GM19025 (cell line): ENCODE results near the gene COPS7B.

Source experiments
- ATAC-seq: cut with Tn5 transposase; IDR thresholded peaks from one replicate; pipeline ENCODE4 v1.9.1; 2021; ENCODE audit warnings: mild to moderate bottlenecking, low read depth, moderate library complexity; ENCODE audit not compliant: unreplicated experiment

The COPS7B gene

DNA sequence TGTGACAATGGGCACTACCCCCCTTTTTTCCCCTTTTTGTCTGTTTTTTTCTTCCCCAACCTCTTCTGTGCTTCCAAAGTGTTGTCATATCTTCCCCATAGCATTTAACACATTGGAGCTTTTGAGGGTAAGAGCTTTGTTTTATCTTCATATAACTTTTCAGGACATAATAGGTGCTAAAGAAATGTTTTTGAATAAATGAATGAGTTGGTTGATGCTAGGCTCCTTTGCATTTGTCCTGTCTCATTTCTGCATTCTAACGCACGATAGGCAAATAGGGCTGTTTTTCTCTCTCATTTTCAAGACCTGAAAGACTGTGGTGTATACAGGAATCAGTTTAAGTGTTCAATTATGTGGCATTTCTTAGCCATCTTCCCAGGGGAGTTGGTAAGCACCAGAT, 832 bp upstream of the COPS7B start:
- ATAC-seq = no peak

GRCh38 chr2:231785822-231786176, 446 bp upstream of the COPS7B start:
- no peak for ATAC-seq

- no peak for ATAC-seq
These were observed 660 bp downstream of the COPS7B start for GRCh38 chr2:231786917-231787292.

- no peak for ATAC-seq
These were observed 4.9 kb downstream of the COPS7B start for GRCh38 chr2:231791107-231791506.

DNA sequence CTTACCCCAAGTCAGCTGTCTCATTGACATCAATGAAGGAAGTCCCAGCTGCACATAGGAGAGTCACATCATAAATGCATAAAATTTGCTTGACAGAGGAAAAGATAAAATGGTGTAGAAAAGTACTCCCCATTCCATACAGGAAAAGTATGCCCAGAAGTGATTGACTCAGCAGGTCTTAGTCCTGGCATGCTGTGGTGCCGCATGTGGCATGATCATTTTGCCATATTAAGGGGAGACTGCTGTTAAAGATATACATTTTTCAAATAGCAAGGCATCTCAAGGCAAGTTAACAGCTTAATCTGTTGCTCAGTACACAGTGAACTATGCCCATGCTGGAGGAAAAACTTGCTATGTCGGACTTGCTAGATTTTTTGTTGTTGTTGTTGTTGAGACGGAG, 8.1 kb downstream of the COPS7B start:
- ATAC-seq = no peak

DNA sequence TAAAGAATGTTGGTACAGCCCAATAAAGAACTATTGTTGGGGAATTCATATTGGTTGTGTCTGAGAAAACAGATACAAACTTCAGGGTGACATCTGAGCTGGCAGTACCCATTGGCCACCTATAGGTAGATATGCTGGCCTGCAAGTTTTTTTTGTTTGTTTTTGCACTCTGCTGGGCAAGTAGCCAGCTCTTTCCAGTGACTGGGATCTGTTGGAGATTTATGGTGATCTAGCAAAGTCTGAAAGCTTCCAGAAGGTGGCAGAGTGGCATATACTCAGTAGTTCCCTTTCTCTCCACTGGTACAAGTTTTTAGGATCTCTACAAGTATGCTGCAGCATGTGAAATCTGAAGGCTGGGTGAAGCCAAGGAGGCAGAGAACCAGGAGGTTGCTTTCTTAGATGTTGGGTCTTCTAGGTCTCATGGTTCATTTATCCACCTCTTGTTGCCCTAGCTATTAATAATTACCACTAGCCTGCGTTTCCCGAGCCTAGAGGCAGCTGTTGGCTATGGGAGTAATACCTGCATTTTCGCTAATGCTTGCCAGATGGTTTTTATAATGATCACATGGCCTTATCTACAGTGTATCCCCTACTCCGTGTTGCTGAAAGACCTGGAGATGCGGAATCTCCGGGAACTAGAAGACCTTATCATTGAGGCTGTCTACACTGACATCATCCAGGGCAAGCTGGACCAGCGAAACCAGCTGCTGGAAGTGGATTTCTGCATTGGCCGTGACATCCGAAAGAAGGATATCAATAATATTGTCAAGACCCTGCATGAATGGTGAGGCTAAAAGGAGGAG, 9.5 kb downstream of the COPS7B start:
- no peak for ATAC-seq

DNA sequence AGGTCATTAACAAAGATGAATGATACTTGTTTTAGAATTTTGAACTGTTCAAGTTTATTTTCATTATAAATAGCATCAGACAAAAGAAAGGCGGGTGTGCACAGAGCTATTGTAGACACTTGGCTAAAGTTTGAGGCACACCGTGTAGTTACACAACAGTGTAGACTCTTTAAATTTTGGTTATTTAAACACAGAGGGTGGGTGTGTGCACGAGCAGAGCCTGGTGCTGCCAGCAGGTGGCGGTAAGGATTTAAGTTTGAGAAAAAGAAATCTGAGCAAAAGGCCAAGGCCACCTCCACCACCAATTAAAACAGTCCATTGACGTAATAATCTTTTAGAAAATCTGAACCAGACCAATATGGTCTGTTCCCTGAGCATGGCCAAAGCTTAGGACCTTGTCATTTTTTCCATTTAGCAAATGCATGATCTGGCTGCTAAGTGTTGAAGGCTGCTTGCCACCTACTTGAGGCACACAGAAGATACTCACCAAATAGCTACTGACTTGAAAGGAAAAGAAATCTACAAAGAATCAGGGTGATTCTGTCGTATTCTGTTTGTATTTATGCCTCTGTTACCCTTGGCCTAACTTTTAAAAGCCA, 14.3 kb downstream of the COPS7B start:
- ATAC-seq = no peak

DNA sequence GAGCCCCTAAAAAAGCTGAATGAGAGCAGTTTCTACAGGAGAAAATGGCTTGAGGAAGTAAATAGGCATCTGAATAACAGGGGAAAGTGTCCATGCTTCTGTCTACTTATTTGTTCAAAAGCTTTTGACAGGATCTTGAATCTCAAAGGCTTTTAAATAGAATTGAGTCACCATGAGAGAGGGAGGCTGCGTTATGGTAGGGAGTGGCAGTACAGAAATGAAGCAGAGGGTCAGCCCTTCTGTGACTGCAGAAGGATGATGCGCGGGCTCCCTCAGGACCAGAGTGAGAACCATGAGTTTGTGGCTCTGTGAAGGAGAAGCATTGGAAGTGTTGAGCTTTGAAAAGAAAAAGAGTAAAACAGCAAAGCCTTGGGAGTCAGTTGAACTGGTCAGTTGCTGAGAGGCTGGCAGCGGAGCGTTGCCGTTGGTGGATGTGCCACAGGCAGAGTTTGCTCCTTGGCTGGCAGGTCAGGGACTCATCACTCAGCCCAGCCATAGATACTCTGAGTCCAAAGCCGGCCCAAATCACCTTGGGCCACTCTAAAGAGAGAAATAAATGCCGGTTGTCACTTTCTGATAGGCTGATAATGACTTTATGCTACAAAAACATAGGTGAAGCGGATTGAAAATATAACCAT, 17.4 kb downstream of the COPS7B start:
- ATAC-seq = no peak

GRCh38 chr2:231807020-231807419, 20.8 kb downstream of the COPS7B start:
- no peak for ATAC-seq

DNA sequence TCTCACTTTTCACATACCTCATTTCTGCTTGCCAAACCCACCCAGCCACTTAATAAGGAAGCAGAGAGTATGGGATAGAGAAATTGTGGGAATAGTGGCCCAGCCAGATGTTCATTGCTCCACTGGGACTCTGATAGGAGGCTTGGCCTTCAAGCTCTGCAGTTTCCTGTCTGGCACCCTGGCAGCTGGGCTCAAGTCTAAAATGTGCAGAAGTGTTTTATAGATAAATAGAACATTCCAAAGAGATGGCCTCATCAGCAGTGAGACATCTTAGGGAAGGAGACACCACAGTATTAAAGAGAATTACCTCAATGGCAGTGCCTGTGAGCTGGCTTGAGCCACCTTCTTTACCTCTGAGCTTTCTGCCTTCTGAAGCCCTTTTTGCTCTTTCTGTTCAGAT, 24.7 kb downstream of the COPS7B start:
- no peak for ATAC-seq

- no peak for ATAC-seq
These were observed 30.2 kb downstream of the COPS7B start for GRCh38 chr2:231816327-231817026.

GRCh38 chr2:231819447-231820042, 33.3 kb downstream of the COPS7B start:
- no peak for ATAC-seq

GRCh38 chr2:231820786-231821303, 34.6 kb downstream of the COPS7B start:
- no peak for ATAC-seq

GRCh38 chr2:231821908-231822307, 35.7 kb downstream of the COPS7B start:
- no peak for ATAC-seq

DNA sequence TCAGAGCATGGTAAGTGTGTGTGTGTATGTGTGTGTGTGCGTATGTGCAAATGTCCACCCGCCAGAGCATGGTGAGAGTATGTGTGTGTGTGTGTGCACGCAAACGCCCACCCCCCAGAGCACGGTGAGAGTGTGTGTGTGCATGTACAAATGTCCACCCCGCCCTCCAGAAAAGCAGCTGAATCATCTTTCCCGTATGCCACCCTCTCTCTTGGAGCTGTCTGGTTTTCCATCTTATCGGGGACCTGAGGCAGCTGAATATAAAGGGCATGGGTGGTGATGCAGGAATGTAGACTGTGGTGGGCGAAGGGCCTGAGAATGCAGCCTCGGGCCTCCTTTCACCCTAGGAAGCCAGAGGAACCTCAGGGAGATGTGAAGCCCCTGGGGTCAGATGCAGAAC, 66.9 kb downstream of the COPS7B start:
- no peak for ATAC-seq

GRCh38 chr2:231854616-231855125, 68.4 kb downstream of the COPS7B start:
- ATAC-seq = no peak

DNA sequence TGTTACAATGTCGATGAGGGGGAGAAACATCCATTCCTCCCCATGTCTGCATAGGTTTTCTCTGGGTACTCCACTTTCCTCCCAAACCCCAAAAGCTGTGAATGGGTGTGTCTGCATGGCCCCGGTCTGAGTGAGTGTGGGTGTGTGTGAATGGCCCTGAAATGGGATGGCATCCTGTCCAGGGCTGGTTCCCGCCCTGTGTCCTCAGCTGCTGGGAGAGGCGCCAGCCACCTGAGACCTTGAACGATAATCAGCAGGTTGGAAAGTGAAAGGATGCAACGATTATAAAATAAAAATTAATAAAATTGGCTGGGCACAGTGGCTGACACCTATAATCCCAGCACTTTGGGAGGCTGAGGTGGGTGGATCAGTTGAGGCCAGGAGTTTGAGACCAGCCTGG, 70.7 kb downstream of the COPS7B start:
- no peak for ATAC-seq
